ENCODE measurements around the gene SLC5A11.

SLC5A11 gene

DNA sequence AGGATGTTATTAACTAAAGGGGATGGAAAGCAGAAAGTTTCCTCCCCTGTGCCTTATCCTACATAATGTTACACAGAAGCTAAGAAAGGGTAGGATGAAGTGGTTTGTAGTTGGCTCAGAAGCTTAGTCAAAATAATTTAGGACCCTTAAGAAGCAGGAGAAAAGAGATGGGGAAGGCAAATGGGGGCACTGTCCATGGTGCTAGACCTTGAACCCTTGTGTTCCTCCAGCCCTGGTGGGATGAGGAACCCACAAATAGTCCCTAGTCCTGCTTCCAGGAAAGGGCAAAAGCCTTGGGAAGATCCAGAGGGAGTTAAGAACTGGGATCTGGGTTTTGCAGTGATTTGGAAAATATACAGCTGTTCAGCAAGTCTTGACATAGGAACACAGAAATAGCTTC is 54.5 kb downstream of the SLC5A11 start:
- no peak for ATAC-seq
- TF ChIP-seq BACH2 (CRISPR knock-in tag; IDR thresholded peaks at IDR 0.05; ENCODE audit: borderline replicate concordance) = no peak
- no peak for TF ChIP-seq OSR1 (CRISPR knock-in tag; IDR thresholded peaks at IDR 0.05)
- TF ChIP-seq, protein P1, sequence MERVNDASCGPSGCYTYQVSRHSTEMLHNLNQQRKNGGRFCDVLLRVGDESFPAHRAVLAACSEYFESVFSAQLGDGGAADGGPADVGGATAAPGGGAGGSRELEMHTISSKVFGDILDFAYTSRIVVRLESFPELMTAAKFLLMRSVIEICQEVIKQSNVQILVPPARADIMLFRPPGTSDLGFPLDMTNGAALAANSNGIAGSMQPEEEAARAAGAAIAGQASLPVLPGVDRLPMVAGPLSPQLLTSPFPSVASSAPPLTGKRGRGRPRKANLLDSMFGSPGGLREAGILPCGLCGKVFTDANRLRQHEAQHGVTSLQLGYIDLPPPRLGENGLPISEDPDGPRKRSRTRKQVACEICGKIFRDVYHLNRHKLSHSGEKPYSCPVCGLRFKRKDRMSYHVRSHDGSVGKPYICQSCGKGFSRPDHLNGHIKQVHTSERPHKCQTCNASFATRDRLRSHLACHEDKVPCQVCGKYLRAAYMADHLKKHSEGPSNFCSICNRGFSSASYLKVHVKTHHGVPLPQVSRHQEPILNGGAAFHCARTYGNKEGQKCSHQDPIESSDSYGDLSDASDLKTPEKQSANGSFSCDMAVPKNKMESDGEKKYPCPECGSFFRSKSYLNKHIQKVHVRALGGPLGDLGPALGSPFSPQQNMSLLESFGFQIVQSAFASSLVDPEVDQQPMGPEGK (CRISPR knock-in tag; IDR thresholded peaks at IDR 0.05; ENCODE audit: borderline replicate concordance) = no peak
- TF ChIP-seq, protein P2, sequence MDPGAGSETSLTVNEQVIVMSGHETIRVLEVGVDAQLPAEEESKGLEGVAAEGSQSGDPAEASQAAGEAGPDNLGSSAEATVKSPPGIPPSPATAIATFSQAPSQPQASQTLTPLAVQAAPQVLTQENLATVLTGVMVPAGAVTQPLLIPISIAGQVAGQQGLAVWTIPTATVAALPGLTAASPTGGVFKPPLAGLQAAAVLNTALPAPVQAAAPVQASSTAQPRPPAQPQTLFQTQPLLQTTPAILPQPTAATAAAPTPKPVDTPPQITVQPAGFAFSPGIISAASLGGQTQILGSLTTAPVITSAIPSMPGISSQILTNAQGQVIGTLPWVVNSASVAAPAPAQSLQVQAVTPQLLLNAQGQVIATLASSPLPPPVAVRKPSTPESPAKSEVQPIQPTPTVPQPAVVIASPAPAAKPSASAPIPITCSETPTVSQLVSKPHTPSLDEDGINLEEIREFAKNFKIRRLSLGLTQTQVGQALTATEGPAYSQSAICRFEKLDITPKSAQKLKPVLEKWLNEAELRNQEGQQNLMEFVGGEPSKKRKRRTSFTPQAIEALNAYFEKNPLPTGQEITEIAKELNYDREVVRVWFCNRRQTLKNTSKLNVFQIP (CRISPR knock-in tag; IDR thresholded peaks at IDR 0.05; ENCODE audit: borderline replicate concordance, low read depth) = no peak
- TF ChIP-seq, protein P3, sequence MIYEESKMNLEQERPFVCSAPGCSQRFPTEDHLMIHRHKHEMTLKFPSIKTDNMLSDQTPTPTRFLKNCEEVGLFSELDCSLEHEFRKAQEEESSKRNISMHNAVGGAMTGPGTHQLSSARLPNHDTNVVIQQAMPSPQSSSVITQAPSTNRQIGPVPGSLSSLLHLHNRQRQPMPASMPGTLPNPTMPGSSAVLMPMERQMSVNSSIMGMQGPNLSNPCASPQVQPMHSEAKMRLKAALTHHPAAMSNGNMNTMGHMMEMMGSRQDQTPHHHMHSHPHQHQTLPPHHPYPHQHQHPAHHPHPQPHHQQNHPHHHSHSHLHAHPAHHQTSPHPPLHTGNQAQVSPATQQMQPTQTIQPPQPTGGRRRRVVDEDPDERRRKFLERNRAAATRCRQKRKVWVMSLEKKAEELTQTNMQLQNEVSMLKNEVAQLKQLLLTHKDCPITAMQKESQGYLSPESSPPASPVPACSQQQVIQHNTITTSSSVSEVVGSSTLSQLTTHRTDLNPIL (CRISPR knock-in tag; IDR thresholded peaks at IDR 0.05; ENCODE audit: low read depth) = no peak
- no peak for TF ChIP-seq TCF4 (CRISPR knock-in tag; IDR thresholded peaks at IDR 0.05; ENCODE audit: borderline replicate concordance)

DNA sequence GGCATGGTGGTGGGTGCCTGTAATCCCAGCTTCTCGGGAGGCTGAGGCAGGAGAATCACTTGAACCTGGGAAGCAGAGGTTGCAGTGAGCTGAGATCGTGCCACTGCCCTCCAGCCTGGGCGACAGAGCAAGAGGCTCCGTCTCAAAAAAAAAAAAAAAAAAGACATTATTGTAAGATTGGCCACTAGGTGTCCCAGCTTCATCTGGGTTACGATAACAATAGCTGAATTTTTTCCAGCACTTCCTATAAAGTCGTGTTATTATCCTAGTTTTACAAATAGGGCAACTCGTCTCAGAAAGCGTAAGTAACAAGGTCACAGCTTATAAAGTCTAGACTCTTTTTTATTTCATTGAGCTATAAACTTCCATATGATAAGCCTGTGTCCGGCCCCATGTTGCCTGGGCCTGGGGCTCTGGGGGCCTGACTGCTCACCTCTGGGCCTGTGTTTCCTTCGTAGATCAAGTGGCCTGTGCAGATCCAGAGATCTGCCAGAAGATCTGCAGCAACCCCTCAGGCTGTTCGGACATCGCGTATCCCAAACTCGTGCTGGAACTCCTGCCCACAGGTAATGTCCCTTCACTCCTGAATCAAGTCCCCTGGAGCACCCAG is 60.5 kb downstream of the SLC5A11 start:
- TF ChIP-seq RARB (CRISPR knock-in tag; IDR thresholded peaks at IDR 0.05) (no peak), SNAI2 (CRISPR knock-in tag; IDR thresholded peaks at IDR 0.05) (no peak)
- TF ChIP-seq, protein P3 (CRISPR knock-in tag; IDR thresholded peaks at IDR 0.05; ENCODE audit: low read depth) = no peak
- peak; percentile 73; the same call in 2 of the 3 replicates for ATAC-seq

DNA sequence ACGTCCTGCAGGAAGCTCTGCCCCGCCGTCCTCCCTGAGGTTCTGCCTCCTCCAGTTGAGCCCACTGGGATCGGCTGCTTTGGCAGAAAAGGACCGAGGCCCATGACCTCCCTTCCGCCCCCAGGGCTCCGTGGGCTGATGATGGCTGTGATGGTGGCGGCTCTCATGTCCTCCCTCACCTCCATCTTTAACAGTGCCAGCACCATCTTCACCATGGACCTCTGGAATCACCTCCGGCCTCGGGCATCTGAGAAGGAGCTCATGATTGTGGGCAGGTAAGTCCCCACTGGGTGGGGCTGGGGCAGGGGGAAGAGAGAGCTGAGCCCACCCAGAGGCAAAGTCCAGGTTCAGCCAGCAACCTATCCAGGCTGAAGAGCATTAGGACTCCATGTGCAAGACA is 61.1 kb downstream of the SLC5A11 start:
- TF ChIP-seq ZNF70 (CRISPR knock-in tag; IDR thresholded peaks at IDR 0.05) (no peak), RARB (CRISPR knock-in tag; IDR thresholded peaks at IDR 0.05) (no peak), ISL1 (CRISPR knock-in tag; IDR thresholded peaks at IDR 0.05) (no peak)
- ATAC-seq = no peak

DNA sequence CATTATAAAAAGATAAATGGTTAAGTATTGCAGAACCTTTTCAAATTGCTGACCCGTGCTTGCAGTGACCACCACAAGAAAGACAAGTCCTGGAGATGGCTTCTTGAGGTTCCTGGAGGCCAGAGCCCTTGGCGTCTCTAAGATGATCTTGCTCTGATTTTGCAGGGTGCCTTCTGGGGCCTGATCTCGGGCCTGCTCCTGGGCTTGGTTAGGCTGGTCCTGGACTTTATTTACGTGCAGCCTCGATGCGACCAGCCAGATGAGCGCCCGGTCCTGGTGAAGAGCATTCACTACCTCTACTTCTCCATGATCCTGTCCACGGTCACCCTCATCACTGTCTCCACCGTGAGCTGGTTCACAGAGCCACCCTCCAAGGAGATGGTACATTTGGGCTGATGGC is 63.0 kb downstream of the SLC5A11 start:
- no peak for TF ChIP-seq TOX (CRISPR knock-in tag; IDR thresholded peaks at IDR 0.05; ENCODE audit: borderline replicate concordance)
- TF ChIP-seq TCF4 (CRISPR knock-in tag; IDR thresholded peaks at IDR 0.05; ENCODE audit: borderline replicate concordance) = no peak
- TF ChIP-seq, protein P3 (CRISPR knock-in tag; IDR thresholded peaks at IDR 0.05; ENCODE audit: low read depth) = no peak
- no peak for TF ChIP-seq ZFP30 (CRISPR knock-in tag; IDR thresholded peaks at IDR 0.05)
- no peak for TF ChIP-seq PPARA (CRISPR knock-in tag; IDR thresholded peaks at IDR 0.05; ENCODE audit: borderline replicate concordance)
- no peak for TF ChIP-seq ZC3H10 (CRISPR knock-in tag; IDR thresholded peaks at IDR 0.05)
- TF ChIP-seq, protein P4, sequence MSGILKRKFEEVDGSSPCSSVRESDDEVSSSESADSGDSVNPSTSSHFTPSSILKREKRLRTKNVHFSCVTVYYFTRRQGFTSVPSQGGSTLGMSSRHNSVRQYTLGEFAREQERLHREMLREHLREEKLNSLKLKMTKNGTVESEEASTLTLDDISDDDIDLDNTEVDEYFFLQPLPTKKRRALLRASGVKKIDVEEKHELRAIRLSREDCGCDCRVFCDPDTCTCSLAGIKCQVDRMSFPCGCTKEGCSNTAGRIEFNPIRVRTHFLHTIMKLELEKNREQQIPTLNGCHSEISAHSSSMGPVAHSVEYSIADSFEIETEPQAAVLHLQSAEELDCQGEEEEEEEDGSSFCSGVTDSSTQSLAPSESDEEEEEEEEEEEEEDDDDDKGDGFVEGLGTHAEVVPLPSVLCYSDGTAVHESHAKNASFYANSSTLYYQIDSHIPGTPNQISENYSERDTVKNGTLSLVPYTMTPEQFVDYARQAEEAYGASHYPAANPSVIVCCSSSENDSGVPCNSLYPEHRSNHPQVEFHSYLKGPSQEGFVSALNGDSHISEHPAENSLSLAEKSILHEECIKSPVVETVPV (CRISPR knock-in tag; IDR thresholded peaks at IDR 0.05) = no peak
- TF ChIP-seq ARNTL (CRISPR knock-in tag; IDR thresholded peaks at IDR 0.05; ENCODE audit: borderline replicate concordance, low read depth) = no peak
- TF ChIP-seq ISL1 (CRISPR knock-in tag; IDR thresholded peaks at IDR 0.05) = no peak
- TF ChIP-seq, protein P1 (CRISPR knock-in tag; IDR thresholded peaks at IDR 0.05; ENCODE audit: borderline replicate concordance) = no peak
- no peak for TF ChIP-seq ZNF565 (CRISPR knock-in tag; conservative IDR thresholded peaks at IDR 0.05; ENCODE audit: low read depth)
- TF ChIP-seq CSDC2 (CRISPR knock-in tag; IDR thresholded peaks at IDR 0.05) = no peak
- TF ChIP-seq, protein P5, sequence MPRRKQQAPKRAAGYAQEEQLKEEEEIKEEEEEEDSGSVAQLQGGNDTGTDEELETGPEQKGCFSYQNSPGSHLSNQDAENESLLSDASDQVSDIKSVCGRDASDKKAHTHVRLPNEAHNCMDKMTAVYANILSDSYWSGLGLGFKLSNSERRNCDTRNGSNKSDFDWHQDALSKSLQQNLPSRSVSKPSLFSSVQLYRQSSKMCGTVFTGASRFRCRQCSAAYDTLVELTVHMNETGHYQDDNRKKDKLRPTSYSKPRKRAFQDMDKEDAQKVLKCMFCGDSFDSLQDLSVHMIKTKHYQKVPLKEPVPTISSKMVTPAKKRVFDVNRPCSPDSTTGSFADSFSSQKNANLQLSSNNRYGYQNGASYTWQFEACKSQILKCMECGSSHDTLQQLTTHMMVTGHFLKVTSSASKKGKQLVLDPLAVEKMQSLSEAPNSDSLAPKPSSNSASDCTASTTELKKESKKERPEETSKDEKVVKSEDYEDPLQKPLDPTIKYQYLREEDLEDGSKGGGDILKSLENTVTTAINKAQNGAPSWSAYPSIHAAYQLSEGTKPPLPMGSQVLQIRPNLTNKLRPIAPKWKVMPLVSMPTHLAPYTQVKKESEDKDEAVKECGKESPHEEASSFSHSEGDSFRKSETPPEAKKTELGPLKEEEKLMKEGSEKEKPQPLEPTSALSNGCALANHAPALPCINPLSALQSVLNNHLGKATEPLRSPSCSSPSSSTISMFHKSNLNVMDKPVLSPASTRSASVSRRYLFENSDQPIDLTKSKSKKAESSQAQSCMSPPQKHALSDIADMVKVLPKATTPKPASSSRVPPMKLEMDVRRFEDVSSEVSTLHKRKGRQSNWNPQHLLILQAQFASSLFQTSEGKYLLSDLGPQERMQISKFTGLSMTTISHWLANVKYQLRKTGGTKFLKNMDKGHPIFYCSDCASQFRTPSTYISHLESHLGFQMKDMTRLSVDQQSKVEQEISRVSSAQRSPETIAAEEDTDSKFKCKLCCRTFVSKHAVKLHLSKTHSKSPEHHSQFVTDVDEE (CRISPR knock-in tag; IDR thresholded peaks at IDR 0.05) = no peak
- TF ChIP-seq GLIS3 (CRISPR knock-in tag; IDR thresholded peaks at IDR 0.05) = no peak
- no peak for ATAC-seq
